H9 (cell line): ENCODE results near the gene DEK. TPM values are rescaled to one million over a fixed set of nuclear protein-coding genes. Genes with fewer than 3 reads are reported as not detected.
A peak's percentile ranks its signal among the peaks of the same experiment; 100 is the strongest.

ENCODE experiments used
- DNase-seq: peaks from one replicate; pipeline ENCODE4 v3.0.0-alpha.2; 2017
- H2AFZ ChIP-seq: one replicate; pipeline ENCODE4 v1.6.1; 2013; ENCODE audit warnings: mild to moderate bottlenecking, low read length, control low read depth, moderate library complexity
- H2AK5ac ChIP-seq: 2 replicates; pipeline ENCODE4 v1.6.1; 2013; ENCODE audit warnings: low read length, control low read depth, mixed read lengths; ENCODE audit not compliant: insufficient read length
- H2BK120ac ChIP-seq: one replicate; pipeline ENCODE4 v1.6.1; 2013; ENCODE audit warnings: low read depth, mild to moderate bottlenecking, low read length, control low read depth, inconsistent platforms; ENCODE audit not compliant: poor library complexity, severe bottlenecking
- H2BK12ac ChIP-seq: 2 replicates; pipeline ENCODE4 v1.6.1; 2013; ENCODE audit warnings: low read length, control low read depth, mixed read lengths, low read depth; ENCODE audit not compliant: insufficient read length
- H2BK15ac ChIP-seq: 2 replicates; pipeline ENCODE4 v1.6.1; 2013; ENCODE audit warnings: low read depth, low read length, control low read depth
- H2BK20ac ChIP-seq: one replicate; pipeline ENCODE4 v1.6.1; 2013; ENCODE audit warnings: low read depth, mild to moderate bottlenecking, low read length, control low read depth, inconsistent platforms; ENCODE audit not compliant: poor library complexity, severe bottlenecking
- H2BK5ac ChIP-seq: 2 replicates; pipeline ENCODE4 v1.6.1; 2013; ENCODE audit warnings: low read length, control low read depth, mixed read lengths; ENCODE audit not compliant: insufficient read length
- H3K14ac ChIP-seq: 2 replicates; pipeline ENCODE4 v1.6.1; 2013; ENCODE audit warnings: low read length, control low read depth; ENCODE audit not compliant: insufficient read depth
- H3K18ac ChIP-seq: 2 replicates; pipeline ENCODE4 v1.6.1; 2013; ENCODE audit warnings: low read depth, mild to moderate bottlenecking, mixed read lengths, low read length, control low read depth; ENCODE audit not compliant: insufficient read length
- H3K23ac ChIP-seq: 2 replicates; pipeline ENCODE4 v1.6.1; 2013; ENCODE audit warnings: low read length, control low read depth, mixed read lengths, low read depth; ENCODE audit not compliant: insufficient read length
- H3K23me2 ChIP-seq: 2 replicates; pipeline ENCODE4 v1.6.1; 2013; ENCODE audit warnings: low read depth, mild to moderate bottlenecking, mixed read lengths, low read length, control low read depth; ENCODE audit not compliant: insufficient read length, poor library complexity, severe bottlenecking
- H3K27ac ChIP-seq: 2 replicates; pipeline ENCODE4 v1.5.1; 2013; ENCODE audit warnings: low read length, control low read depth, mixed read lengths, low read depth; ENCODE audit not compliant: insufficient read length
- H3K27me3 ChIP-seq: 2 replicates; pipeline ENCODE4 v1.6.1; 2013; ENCODE audit warnings: low read length, control low read depth, inconsistent platforms; ENCODE audit not compliant: insufficient read depth
- H3K4ac ChIP-seq: 2 replicates; pipeline ENCODE4 v1.6.1; 2013; ENCODE audit warnings: low read depth, mild to moderate bottlenecking, control low read depth, inconsistent platforms, low read length, moderate library complexity
- H3K4me1 ChIP-seq: 2 replicates; pipeline ENCODE4 v1.6.1; 2013; ENCODE audit warnings: low read length, control low read depth, inconsistent platforms; ENCODE audit not compliant: insufficient read depth
- H3K4me2 ChIP-seq: 2 replicates; pipeline ENCODE4 v1.6.1; 2013; ENCODE audit warnings: low read length, control low read depth, mixed read lengths; ENCODE audit not compliant: insufficient read length, insufficient read depth
- H3K56ac ChIP-seq: 2 replicates; pipeline ENCODE4 v1.6.1; 2013; ENCODE audit warnings: low read depth, mild to moderate bottlenecking, mixed read lengths, low read length, control low read depth; ENCODE audit not compliant: insufficient read length
- H3K79me1 ChIP-seq: 2 replicates; pipeline ENCODE4 v1.6.1; 2013; ENCODE audit warnings: low read depth, mild to moderate bottlenecking, moderate library complexity, low read length, control low read depth, inconsistent platforms; ENCODE audit not compliant: insufficient read depth, poor library complexity, severe bottlenecking
- H3K79me2 ChIP-seq: 2 replicates; pipeline ENCODE4 v1.6.1; 2013; ENCODE audit warnings: low read length, control low read depth, inconsistent platforms; ENCODE audit not compliant: insufficient read depth
- H3K9ac ChIP-seq: 2 replicates; pipeline ENCODE4 v1.6.1; 2013; ENCODE audit warnings: low read length, control low read depth, mixed read lengths; ENCODE audit not compliant: insufficient read length; ENCODE audit errors: extremely low read depth
- H3K9me3 ChIP-seq: one replicate; pipeline ENCODE4 v1.6.1; 2013; ENCODE audit warnings: low read depth, low read length, inconsistent platforms; ENCODE audit not compliant: control insufficient read depth
- H3T11ph ChIP-seq: one replicate; pipeline ENCODE4 v1.6.1; 2013; ENCODE audit warnings: mild to moderate bottlenecking, low read length, control low read depth, inconsistent platforms
- H4K20me1 ChIP-seq: one replicate; pipeline ENCODE4 v1.6.1; 2013; ENCODE audit not compliant: control insufficient read depth, insufficient read length, insufficient read depth
- H4K5ac ChIP-seq: 2 replicates; pipeline ENCODE4 v1.6.1; 2013; ENCODE audit warnings: low read depth, mild to moderate bottlenecking, mixed read lengths, low read length, control low read depth; ENCODE audit not compliant: insufficient read length
- H4K8ac ChIP-seq: replicated peaks from 2 replicates; pipeline ENCODE4 v1.6.1; 2013; ENCODE audit warnings: low read length, control low read depth, mixed read lengths, low read depth; ENCODE audit not compliant: insufficient read length
- H4K91ac ChIP-seq: 2 replicates; pipeline ENCODE4 v1.6.1; 2013; ENCODE audit warnings: low read depth, mild to moderate bottlenecking, moderate library complexity, mixed read lengths, low read length, control low read depth; ENCODE audit not compliant: insufficient read length
- H3K27ac Mint-ChIP-seq, 3 experiments: 2 replicates in 2 of 3; 3 replicates in 1 of 3; pipeline ENCODE4 v1.8.0; 2020 to 2021; ENCODE audit warnings: mixed read lengths in 3 of 3, mild to moderate bottlenecking in 1 of 3, moderate library complexity in 1 of 3
- H3K27me3 Mint-ChIP-seq: 2 replicates; pipeline ENCODE4 v1.8.0; 2021; ENCODE audit warnings: low read depth, mild to moderate bottlenecking, moderate library complexity, mixed read lengths
- H3K36me3 Mint-ChIP-seq, 3 experiments: 2 replicates in 2 of 3; 3 replicates in 1 of 3; pipeline ENCODE4 v1.8.0; 2020 to 2021; ENCODE audit warnings: low read depth in 3 of 3, mixed read lengths in 3 of 3; ENCODE audit not compliant: insufficient read depth in 1 of 3
- H3K4me1 Mint-ChIP-seq, 2 experiments: 2 replicates each; pipeline ENCODE4 v1.8.0; 2020; ENCODE audit warnings: mixed read lengths in 2 of 2
- H3K4me3 Mint-ChIP-seq, 2 experiments: 2 replicates in 1 of 2; 3 replicates in 1 of 2; pipeline ENCODE4 v1.8.0; 2020 to 2021; ENCODE audit warnings: mild to moderate bottlenecking in 2 of 2, mixed read lengths in 2 of 2, moderate library complexity in 1 of 2
- H3K9me3 Mint-ChIP-seq, 2 experiments: 2 replicates in 1 of 2; 3 replicates in 1 of 2; pipeline ENCODE4 v1.8.0; 2020; ENCODE audit warnings: mild to moderate bottlenecking in 2 of 2, mixed read lengths in 2 of 2, moderate library complexity in 1 of 2
- CTCF ChIP-seq: fragments of 200-600 bp; sonication (generic); conservative IDR thresholded peaks from 3 replicates; pipeline ENCODE4 v1.8.0; 2021; ENCODE audit warnings: antibody characterized with exemption, mild to moderate bottlenecking
- WGBS: extraction: QIAGEN DNeasy Blood & Tissue Kit; methylation state at CpG from one replicate; pipeline ENCODE4 v1.1.7; 2013; ENCODE audit warnings: missing lambda C conversion rate, low lambda C conversion rate, mixed read lengths; ENCODE audit not compliant: insufficient read length; ENCODE audit errors: extremely low coverage; 5-methylcytosine and 5-hydroxymethylcytosine counted together
- total RNA-seq: library from RNA; stranded (reverse); gene quantifications from 2 replicates; pipeline ENCODE4 v1.2.1, GENCODE V29; 2021

DEK gene
- total RNA-seq, 1 experiment from 2014 or later = 217 TPM

GRCh38 chr6:18182568-18182967 lies 81.8 kb downstream of the DEK start:
- Histone ChIP-seq H2BK15ac (no peak overlapping the region), H3K79me1 (no peaks in the 10 kb centered on the region), H2BK12ac (no peak overlapping the region), H3K4ac (no peak overlapping the region), H4K5ac (no peak overlapping the region), H3K56ac (no peak overlapping the region), H3K79me2 (no peaks in the 10 kb centered on the region), H2AK5ac (no peak overlapping the region), H4K20me1 (no peaks in the 10 kb centered on the region), H3K9ac (no peak overlapping the region), H2BK120ac (no peak overlapping the region), H3K18ac (no peak overlapping the region), H4K91ac (no peak overlapping the region), H2BK5ac (no peak overlapping the region), H3K14ac (no peak overlapping the region), H3K4me1 (peaks cover 7% of the 10 kb centered on the region; the same call in 1 of the 2 replicates), H2BK20ac (no peak overlapping the region), H2AFZ (no peak overlapping the region), H3T11ph (no peak overlapping the region), H3K4me2 (no peak overlapping the region), H4K8ac (no peak overlapping the region), H3K27ac (no peak overlapping the region), H3K9me3 (no peaks in the 10 kb centered on the region), H3K23ac (no peak overlapping the region), H3K27me3 (no peaks in the 10 kb centered on the region), H3K23me2 (no peaks in the 10 kb centered on the region)
- H3K27me3 Mint-ChIP-seq = no peaks in the 10 kb centered on the region
- no peaks in the 10 kb centered on the region for H3K9me3 Mint-ChIP-seq
- no CpG with 5 or more reads among the region's 4 CpGs for WGBS
- peaks cover 34 to 44% of the 10 kb centered on the region in 2 experiments for H3K4me1 Mint-ChIP-seq
- peak overlapping the region in 1 of 3 experiments; percentile 65; a peak in 3 of 7 replicates for H3K27ac Mint-ChIP-seq
- H3K36me3 Mint-ChIP-seq = peaks cover 0 to 18% (median 5%) of the 10 kb centered on the region in 3 experiments; a peak in 6 of 7 replicates
- TF ChIP-seq CTCF = no peak
- DNase-seq = no peak
- no peak overlapping the region for H3K4me3 Mint-ChIP-seq
